NCI-H187 treated with DMSO at 0.1 percent for 48 hours (cell line): ENCODE results near the gene CD4.

Experiments
- DNase-seq: peaks from one replicate; lab custom pipeline; 2025; lab: John Stamatoyannopoulos, UW

CD4 gene

DNA sequence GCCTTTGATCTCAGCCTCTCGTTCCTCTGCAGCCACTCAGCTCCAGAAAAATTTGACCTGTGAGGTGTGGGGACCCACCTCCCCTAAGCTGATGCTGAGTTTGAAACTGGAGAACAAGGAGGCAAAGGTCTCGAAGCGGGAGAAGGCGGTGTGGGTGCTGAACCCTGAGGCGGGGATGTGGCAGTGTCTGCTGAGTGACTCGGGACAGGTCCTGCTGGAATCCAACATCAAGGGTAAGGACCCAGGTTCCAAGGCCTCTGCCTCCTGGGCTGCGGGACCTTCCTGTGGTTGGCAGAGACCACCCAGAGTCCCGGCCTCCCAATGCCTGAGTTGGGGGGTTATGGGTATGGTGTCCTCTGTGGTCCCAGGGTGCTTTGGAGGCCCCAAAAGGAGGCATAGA lies 27.8 kb downstream of the CD4 start:
- no peak for DNase-seq

DNA sequence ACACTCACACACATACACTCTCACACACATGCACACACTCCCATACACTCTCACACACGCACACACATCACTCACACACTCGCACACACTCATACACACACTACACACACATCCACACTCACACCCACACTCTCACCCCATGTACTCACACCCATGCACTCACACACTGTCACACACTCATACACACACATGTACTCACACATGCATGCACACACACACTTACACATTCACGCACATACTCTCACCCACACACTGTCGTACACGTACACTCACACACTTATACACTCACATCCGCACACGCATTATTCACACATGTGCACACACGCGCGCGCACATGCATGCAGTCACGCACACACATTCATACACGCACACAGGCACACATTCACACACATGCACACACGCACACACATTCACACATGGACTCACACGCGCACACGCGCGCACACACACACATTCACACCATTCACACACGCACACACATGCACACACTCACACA lies 28.4 kb downstream of the CD4 start:
- DNase-seq: no peak

DNA sequence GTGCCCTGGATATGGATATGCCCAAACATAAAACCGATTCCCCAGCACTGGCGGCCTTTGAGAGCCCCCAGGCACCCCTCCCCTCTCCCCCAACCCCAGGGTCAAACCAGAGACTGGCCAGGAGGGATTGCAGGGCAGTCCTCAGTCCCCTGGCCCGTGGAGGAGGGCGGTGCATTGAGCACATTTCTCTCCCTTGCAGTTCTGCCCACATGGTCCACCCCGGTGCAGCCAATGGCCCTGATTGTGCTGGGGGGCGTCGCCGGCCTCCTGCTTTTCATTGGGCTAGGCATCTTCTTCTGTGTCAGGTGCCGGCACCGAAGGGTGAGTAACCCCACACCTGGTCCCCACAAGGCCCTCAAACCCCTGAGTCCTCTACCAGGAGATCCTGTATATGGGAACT lies 28.9 kb downstream of the CD4 start:
- no peak for DNase-seq

DNA sequence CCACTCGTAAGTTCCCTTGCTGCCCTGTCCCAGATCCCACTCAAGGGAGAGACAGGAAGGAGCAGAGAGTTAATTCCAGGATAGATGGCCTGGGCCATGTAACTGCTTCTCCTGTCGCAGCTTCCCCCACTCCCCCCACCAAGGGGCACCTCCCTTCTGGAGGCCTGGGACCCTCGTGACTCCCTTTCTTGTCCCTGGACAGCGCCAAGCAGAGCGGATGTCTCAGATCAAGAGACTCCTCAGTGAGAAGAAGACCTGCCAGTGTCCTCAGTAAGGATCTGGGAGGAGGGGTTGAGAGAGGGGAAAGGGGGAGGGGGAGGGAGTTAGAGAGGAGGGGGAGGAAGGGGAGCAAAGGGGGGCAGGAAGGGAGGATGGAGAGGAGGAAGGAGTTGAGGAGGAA lies 29.3 kb downstream of the CD4 start:
- DNase-seq: no peak

DNA sequence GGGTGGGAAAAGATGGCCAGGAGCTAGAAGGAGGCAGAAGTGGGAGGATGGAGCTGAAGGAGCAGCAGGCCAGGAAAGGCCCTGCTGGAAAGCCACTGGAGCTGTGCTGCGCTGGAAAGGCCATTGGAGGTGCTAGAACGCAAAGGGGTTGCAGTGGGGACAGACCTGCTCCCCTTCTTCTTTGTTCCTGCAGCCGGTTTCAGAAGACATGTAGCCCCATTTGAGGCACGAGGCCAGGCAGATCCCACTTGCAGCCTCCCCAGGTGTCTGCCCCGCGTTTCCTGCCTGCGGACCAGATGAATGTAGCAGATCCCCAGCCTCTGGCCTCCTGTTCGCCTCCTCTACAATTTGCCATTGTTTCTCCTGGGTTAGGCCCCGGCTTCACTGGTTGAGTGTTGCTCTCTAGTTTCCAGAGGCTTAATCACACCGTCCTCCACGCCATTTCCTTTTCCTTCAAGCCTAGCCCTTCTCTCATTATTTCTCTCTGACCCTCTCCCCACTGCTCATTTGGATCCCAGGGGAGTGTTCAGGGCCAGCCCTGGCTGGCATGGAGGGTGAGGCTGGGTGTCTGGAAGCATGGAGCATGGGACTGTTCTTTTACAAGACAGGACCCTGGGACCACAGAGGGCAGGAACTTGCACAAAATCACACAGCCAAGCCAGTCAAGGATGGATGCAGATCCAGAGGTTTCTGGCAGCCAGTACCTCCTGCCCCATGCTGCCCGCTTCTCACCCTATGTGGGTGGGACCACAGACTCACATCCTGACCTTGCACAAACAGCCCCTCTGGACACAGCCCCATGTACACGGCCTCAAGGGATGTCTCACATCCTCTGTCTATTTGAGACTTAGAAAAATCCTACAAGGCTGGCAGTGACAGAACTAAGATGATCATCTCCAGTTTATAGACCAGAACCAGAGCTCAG lies 30.0 kb downstream of the CD4 start:
- DNase-seq: no peak

DNA sequence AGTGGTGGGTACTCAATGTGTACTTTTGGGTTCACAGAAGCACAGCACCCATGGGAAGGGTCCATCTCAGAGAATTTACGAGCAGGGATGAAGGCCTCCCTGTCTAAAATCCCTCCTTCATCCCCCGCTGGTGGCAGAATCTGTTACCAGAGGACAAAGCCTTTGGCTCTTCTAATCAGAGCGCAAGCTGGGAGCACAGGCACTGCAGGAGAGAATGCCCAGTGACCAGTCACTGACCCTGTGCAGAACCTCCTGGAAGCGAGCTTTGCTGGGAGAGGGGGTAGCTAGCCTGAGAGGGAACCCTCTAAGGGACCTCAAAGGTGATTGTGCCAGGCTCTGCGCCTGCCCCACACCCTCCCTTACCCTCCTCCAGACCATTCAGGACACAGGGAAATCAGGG lies 30.8 kb downstream of the CD4 start:
- DNase-seq: no peak

DNA sequence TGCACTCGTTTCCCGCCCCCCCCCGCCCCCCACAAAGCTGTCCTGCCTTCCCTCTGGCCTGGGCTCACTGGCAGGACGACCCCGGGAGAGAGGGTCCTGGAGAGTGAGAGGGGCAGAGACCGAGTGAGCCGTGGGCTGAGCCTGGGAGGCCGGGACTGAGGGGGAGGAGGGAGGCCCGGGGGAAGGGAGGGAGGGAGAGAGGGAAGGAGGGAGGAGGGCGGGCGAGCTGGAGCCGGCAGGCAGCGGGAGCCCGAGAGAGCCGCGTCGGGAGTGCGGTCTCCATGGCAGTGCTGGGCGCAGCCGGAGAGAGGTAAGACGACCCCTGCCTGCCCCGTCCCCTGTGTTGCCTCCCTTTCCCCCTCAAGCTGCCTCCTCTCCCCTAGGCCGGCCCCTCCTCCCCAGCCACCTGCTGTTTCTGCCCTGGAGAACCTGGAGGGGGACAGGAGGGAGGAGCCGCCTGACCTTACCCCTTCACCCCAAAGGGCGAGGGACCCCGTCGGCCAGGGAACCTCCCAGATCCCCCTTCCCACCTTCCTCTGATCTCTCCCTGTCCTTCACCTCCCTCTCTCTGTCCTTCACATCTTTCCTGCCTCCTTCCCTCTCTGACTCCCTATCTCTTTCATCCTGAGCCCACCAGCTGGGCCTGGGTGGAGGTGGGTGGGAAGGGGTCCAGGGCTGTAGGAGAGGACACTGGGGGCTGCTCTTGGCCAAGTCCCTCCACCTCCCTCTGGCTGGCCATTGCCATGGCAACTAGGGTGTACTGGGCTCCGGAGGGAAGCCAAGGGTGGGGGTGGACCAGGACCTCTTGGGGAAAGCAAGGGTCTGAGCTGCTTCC lies 32.5 kb downstream of the CD4 start, which contains the start of gene GPR162:
TSS of gene GPR162 (plus strand) at position 231 of the 835 bp plus-strand sequence. CDS start 2,078 bp downstream, outside the sequence.
- DNase-seq: peak; percentile 37

DNA sequence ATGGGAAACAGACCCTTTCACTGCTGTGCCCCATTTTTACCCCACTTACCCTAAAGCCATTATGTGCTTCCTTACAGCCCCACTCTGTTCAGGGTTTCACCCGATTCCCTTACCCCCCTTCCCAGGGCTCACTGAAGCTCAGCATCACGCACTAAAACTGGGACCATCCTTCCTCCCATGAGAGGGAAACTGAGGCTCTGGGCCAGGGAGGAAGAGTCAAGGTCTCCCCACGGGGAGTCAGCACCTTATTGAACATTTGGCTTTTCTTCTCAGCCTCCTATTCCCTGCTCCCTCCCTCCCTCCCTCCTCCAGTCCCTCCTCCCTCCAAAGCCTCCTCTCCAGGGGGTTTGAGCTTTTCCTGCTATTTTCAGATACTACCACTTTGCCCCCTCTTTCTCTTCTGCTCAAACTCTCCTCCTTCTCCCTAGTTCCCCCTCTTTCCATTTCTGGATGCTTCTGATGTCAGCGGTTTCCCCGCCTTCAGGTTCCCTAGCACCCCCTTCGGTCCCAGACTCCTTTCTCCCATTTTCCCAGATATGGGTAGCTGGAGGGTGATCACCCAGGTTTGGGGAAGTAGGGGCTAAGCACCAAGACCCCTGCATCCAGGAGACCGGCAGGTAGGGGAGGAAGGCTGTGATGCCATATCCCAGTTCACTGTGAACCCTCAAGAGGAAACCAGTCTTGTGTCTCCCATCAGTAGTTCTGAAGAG lies 33.3 kb downstream of the CD4 start:
- DNase-seq: no peak

- DNase-seq: no peak
Measured at GRCh38 chr12:6823182-6824084, 34.1 kb downstream of the CD4 start.

DNA sequence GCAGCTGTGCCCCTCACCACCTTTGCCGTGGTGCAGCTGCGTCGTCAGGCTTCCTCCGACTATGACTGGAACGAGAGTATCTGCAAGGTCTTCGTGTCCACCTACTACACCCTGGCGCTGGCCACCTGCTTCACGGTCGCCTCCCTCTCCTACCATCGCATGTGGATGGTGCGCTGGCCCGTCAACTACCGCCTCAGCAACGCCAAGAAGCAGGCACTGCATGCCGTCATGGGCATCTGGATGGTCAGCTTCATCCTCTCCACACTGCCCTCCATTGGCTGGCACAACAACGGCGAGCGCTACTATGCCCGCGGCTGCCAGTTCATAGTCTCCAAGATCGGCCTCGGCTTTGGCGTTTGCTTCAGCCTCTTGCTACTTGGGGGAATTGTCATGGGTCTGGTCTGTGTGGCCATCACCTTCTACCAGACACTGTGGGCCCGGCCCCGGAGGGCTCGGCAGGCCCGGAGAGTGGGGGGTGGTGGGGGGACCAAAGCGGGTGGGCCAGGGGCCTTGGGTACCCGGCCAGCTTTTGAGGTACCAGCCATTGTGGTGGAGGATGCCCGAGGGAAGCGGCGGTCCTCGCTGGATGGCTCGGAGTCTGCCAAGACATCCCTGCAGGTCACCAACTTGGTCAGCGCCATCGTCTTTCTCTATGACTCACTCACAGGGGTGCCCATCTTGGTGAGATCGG lies 34.9 kb downstream of the CD4 start:
- no peak for DNase-seq

DNA sequence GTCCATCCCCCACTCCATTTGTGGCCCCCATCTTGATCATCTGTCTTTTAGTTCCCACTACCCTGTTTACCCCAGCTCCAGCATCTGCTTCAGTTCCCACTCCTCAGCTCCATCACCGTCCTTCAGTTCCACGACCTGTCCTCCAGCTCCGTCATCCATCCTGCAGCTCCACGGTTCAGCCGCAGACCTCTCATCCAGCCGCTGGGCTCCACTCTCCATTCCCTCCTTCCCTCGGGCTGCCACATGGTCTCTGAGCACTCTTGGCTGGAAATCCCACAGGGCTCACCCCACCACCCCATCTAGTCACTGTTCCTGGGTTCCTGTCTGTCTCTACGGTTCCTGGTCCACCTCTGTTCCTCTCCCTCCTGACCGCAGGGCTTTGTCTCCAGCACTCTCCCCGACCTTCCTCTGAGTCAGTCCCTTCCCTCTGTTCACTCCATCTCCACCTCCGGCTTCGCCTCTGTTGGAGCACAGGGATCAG lies 35.6 kb downstream of the CD4 start:
- DNase-seq: no peak

DNA sequence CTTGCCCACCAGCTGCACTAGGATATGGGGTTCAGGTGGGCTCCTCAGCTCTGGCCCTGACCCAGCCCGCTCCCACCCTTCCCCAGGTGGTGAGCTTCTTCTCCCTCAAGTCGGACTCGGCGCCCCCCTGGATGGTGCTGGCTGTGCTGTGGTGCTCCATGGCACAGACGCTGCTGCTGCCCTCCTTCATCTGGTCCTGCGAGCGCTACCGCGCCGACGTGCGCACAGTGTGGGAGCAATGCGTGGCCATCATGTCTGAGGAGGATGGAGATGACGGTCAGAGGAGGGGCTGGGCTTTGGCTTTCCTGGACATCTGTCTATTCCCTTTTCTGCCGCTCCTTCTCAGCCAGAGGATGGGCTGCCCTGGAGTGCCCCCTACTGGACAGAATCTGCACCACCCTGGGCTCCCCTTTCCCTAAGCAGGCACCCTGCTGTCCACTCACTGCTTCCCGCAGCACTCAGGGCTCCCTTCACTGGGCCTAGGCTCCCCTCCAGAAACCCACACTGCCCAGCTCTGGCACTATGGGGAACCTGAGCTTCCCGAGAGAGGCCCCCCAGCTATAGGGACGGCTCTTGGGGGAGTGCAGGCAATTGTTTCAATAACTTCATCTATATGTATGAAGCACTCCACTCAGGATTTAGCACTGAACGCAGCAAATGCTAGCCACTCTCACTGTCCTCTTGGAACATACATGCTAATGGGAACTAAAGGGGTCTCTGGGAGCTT lies 36.2 kb downstream of the CD4 start:
- DNase-seq: peak; percentile 30

DNA sequence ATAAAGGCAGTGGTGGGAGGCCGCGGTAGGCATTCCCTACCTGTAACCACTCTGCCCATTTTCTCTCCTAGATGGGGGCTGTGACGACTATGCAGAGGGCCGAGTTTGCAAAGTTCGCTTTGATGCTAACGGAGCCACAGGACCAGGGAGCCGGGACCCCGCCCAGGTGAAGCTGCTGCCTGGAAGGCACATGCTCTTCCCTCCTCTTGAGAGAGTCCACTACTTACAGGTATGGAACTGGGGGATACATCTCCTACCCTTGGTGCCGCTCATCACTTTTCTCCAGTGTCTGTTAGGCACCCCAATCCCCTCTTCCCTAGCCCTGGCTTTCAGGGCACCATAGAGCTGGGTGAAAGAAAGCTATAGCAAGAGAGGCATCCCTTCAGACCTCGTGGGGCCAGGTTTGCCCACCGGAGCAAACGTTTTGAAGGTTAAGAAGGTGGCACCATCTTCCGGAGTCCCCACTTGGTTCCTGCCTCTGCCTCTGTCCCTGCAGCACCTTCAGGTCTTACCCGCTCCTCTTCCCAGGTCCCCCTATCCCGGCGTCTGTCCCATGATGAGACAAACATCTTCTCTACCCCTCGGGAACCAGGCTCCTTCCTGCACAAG lies 36.9 kb downstream of the CD4 start:
- DNase-seq: no peak

- no peak for DNase-seq
Measured at GRCh38 chr12:6826734-6827436, 37.6 kb downstream of the CD4 start.

GRCh38 chr12:6827437-6827911 lies 38.1 kb downstream of the CD4 start:
- DNase-seq: peak; percentile 58

- no peak for DNase-seq
Measured at GRCh38 chr12:6827982-6828780, 38.9 kb downstream of the CD4 start, which contains the start of gene P3H3. Gene P3H3, plus strand, starts transcription at chr12:6828407. Its CDS starts 34 bp downstream, at chr12:6828441.

DNA sequence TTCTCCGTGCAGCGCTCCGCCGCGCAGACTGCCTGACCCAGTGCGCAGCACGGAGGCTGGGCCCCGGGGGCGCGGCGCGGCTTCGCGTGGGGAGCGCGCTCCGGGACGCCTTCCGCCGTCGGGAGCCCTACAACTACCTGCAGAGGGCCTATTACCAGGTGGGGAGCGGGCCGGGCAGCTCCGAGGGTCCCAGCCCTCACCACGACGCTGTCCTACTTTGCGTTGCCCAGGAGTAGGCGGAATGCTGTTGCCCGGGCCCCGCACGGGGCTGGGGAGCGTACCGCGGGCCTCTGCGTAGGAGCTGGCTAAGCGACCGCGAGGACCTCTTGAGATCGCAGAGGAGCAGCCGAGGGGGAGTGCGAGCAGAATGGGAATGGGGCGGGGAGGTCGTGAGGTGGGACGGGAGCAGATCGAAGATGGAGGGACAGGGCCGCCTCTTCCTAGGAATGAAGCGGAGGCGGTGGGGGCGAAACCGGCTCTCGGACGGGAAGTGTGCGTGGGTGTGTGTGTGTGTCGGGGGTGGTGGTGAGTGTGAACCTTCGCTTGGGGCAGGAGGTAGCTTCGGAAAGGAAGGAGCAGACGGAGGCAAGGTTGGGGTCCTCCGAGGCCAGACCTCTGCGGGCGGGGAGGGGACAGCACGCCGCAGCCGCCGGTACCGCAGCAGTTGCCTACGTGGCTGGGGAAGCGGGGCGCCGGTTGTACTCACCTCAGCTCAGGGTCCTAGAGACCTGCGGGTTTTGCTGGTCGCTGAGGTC lies 39.6 kb downstream of the CD4 start:
- DNase-seq: no peak
